Stomach (tissue), 4 donors: ENCODE data around the gene TRIP4.

ENCODE experiments used
- EP300 ChIP-seq: sonication (generic); formaldehyde crosslinking; IDR thresholded peaks from one replicate; pipeline ENCODE4 v1.6.1; 2017; ENCODE audit warnings: antibody characterized with exemption
- POLR2A ChIP-seq, 4 donors: fragments of 450-650 bp; IDR thresholded peaks; one replicate each; pipeline ENCODE4 v1.6.1; 2016; ENCODE audit warnings: antibody characterized with exemption in 4 of 4, control low read depth in 2 of 4, mild to moderate bottlenecking in 1 of 4, moderate library complexity in 1 of 4
- TF ChIP-seq, protein P1 (sequence below), 7 experiments: fragments of 450-650 bp in 4 of 7; fragments of 200-600 bp in 3 of 7; sonication (generic) in 3 of 7; IDR thresholded peaks; one replicate each; pipeline ENCODE4 v1.5.1; 2016 to 2019; ENCODE audit warnings: antibody characterized with exemption in 7 of 7, control low read depth in 2 of 7, mild to moderate bottlenecking in 1 of 7

GRCh38 chr15:64348455-64348854 lies 39.2 kb upstream of the TRIP4 start:
- TF ChIP-seq EP300 (no peak), POLR2A (IDR thresholded peaks at IDR 0.05) (no peak)
- TF ChIP-seq, protein P1, sequence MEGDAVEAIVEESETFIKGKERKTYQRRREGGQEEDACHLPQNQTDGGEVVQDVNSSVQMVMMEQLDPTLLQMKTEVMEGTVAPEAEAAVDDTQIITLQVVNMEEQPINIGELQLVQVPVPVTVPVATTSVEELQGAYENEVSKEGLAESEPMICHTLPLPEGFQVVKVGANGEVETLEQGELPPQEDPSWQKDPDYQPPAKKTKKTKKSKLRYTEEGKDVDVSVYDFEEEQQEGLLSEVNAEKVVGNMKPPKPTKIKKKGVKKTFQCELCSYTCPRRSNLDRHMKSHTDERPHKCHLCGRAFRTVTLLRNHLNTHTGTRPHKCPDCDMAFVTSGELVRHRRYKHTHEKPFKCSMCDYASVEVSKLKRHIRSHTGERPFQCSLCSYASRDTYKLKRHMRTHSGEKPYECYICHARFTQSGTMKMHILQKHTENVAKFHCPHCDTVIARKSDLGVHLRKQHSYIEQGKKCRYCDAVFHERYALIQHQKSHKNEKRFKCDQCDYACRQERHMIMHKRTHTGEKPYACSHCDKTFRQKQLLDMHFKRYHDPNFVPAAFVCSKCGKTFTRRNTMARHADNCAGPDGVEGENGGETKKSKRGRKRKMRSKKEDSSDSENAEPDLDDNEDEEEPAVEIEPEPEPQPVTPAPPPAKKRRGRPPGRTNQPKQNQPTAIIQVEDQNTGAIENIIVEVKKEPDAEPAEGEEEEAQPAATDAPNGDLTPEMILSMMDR (IDR thresholded peaks at IDR 0.05): no peak
